T47D (cell line): ENCODE data around the gene GAB2.
"Not testable (repeated sequence)": the region's sequence is repeated elsewhere in the genome, so short reads cannot be mapped to it uniquely, and the experiment has no call there.

Source experiments
- DNase-seq, 2 experiments: peaks; one replicate each; pipeline versions ENCODE4 v3.0.0 to v3.0.0-alpha.2; 2011 to 2012; ENCODE audit warnings: low read depth in 1 of 2, low spot score in 1 of 2
- JUND ChIP-seq: IDR thresholded peaks from 2 replicates; pipeline ENCODE4 v1.6.1; 2012; ENCODE audit warnings: low read depth
- in situ Hi-C: cut with HindIII; loops from 2 replicates; pipeline ENCODE4 v1.10.0; 2016; ENCODE audit warnings: low sequenced_read_pairs, low pct_unique_long_range_greater_than_20kb

GAB2 gene

GRCh38 chr11:78237293-78238046 lies 180.2 kb downstream of the GAB2 start:
- in situ Hi-C loops: no loop called here
- no peak for TF ChIP-seq JUND
- DNase-seq: no peak

GRCh38 chr11:78234006-78234405 lies 183.6 kb downstream of the GAB2 start:
- TF ChIP-seq JUND: no peak
- DNase-seq: no peak
- in situ Hi-C loops: no loop called here

GRCh38 chr11:78233046-78233445 lies 184.6 kb downstream of the GAB2 start:
- in situ Hi-C loops, DNase-seq: not testable (repeated sequence)

- in situ Hi-C loops: no loop called here
- no peak for DNase-seq
- no peak for TF ChIP-seq JUND
These were observed 185.6 kb downstream of the GAB2 start for GRCh38 chr11:78231962-78232501.

GRCh38 chr11:78230161-78230877 lies 187.3 kb downstream of the GAB2 start:
- no peak for TF ChIP-seq JUND
- no peak for DNase-seq
- in situ Hi-C loops: no loop called here

GRCh38 chr11:78229106-78229505 lies 188.5 kb downstream of the GAB2 start:
- DNase-seq: no peak
- no peak for TF ChIP-seq JUND
- in situ Hi-C loops: no loop called here

- DNase-seq: peak; percentile 77 to 91
- in situ Hi-C loops: no loop called here
- TF ChIP-seq JUND: no peak
These were observed 189.2 kb downstream of the GAB2 start for GRCh38 chr11:78228467-78228866.

- no peak for TF ChIP-seq JUND
- in situ Hi-C loops: no loop called here
- no peak for DNase-seq
These were observed 189.7 kb downstream of the GAB2 start for GRCh38 chr11:78227921-78228320.

GRCh38 chr11:78226684-78227680 lies 190.6 kb downstream of the GAB2 start:
- TF ChIP-seq JUND: no peak
- in situ Hi-C loops: no loop called here
- DNase-seq: peak in 1 of 2 experiments; percentile 22

- TF ChIP-seq JUND: no peak
- no peak for DNase-seq
- in situ Hi-C loops: no loop called here
These were observed 192.7 kb downstream of the GAB2 start for GRCh38 chr11:78224906-78225420.

- no peak for TF ChIP-seq JUND
- no peak for DNase-seq
- in situ Hi-C loops: no loop called here
These were observed 193.1 kb downstream of the GAB2 start for GRCh38 chr11:78224506-78224905.

- DNase-seq: no peak
- TF ChIP-seq JUND: no peak
- in situ Hi-C loops: no loop called here
These were observed 194.2 kb downstream of the GAB2 start for GRCh38 chr11:78223320-78223954.

GRCh38 chr11:78222726-78223125 lies 194.9 kb downstream of the GAB2 start:
- DNase-seq, in situ Hi-C loops: not testable (repeated sequence)
